Measurements from ENCODE around the gene RNF26. TPM values are rescaled to one million over a fixed set of nuclear protein-coding genes. Genes with fewer than 3 reads are reported as not detected.

Gene RNF26
- total and polyA plus RNA-seq, 2 of the 13 experiments (the other 11 are each of a cell fraction or from before 2014, with no cell fraction given) = 11.9 to 26.3 TPM

DNA sequence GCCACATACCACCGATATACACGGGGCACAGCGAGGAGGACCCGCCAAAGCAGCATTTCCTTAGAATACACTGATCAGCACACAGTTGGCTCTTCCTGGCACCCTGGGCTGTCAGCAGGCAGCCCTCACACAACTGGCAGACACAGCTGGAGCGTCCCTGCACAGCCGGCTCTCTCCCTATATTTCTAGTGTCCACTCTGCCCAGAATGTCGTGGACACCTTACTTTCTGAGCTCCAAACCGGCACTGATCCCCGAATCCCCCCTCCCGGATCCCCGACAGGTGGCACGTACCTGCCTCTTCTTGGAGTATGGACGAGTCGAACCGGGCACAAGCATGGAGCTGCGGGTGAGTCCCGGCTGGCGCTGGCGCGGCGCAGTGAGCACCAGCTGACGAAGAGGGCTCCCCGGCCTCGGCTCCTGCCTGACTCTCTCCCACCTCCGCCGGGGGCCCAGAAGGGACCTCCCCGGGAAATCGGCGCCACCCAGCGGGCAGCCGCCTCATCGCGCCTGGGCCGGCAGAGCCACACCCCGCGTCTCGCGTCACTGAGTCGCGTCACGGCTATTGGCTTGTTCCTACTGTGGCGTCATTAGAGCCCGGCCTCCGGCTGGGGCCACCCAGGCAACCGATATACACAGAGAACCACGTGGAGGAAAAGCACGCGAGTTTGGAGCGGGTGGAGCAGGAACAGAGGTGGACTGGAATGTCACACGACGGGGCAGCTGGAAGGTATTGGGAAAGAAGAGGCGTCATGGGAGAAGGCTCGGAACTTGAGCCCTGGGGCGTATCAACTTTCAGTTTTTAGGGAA is 47.1 kb downstream of the RNF26 start, which contains the start of gene USP2 (continued):
- TF ChIP-seq, protein P1, sequence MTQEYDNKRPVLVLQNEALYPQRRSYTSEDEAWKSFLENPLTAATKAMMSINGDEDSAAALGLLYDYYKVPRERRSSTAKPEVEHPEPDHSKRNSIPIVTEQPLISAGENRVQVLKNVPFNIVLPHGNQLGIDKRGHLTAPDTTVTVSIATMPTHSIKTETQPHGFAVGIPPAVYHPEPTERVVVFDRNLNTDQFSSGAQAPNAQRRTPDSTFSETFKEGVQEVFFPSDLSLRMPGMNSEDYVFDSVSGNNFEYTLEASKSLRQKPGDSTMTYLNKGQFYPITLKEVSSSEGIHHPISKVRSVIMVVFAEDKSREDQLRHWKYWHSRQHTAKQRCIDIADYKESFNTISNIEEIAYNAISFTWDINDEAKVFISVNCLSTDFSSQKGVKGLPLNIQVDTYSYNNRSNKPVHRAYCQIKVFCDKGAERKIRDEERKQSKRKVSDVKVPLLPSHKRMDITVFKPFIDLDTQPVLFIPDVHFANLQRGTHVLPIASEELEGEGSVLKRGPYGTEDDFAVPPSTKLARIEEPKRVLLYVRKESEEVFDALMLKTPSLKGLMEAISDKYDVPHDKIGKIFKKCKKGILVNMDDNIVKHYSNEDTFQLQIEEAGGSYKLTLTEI (CRISPR knock-in tag; conservative IDR thresholded peaks at IDR 0.05) = no peak
- TF ChIP-seq, protein P2, sequence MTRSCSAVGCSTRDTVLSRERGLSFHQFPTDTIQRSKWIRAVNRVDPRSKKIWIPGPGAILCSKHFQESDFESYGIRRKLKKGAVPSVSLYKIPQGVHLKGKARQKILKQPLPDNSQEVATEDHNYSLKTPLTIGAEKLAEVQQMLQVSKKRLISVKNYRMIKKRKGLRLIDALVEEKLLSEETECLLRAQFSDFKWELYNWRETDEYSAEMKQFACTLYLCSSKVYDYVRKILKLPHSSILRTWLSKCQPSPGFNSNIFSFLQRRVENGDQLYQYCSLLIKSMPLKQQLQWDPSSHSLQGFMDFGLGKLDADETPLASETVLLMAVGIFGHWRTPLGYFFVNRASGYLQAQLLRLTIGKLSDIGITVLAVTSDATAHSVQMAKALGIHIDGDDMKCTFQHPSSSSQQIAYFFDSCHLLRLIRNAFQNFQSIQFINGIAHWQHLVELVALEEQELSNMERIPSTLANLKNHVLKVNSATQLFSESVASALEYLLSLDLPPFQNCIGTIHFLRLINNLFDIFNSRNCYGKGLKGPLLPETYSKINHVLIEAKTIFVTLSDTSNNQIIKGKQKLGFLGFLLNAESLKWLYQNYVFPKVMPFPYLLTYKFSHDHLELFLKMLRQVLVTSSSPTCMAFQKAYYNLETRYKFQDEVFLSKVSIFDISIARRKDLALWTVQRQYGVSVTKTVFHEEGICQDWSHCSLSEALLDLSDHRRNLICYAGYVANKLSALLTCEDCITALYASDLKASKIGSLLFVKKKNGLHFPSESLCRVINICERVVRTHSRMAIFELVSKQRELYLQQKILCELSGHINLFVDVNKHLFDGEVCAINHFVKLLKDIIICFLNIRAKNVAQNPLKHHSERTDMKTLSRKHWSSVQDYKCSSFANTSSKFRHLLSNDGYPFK (CRISPR knock-in tag; IDR thresholded peaks at IDR 0.05; ENCODE audit: borderline replicate concordance) = peak; percentile 35; the same call in 1 of the 2 replicates
- TF ChIP-seq SP5 (CRISPR knock-in tag; IDR thresholded peaks at IDR 0.05; ENCODE audit: borderline replicate concordance, low read depth) (peak; percentile 45; the same call in 1 of the 2 replicates), MTF1 (CRISPR knock-in tag; IDR thresholded peaks at IDR 0.05) (no peak), ZNF33A (CRISPR knock-in tag; IDR thresholded peaks at IDR 0.05; ENCODE audit: borderline replicate concordance) (0 out of 2 replicates have a peak, but pooled peaks have one; percentile 86), TBL1XR1 (IDR thresholded peaks at IDR 0.05; ENCODE audit: borderline replicate concordance, low read length, partially characterized antibody) (peak; percentile 45), ZNF30 (CRISPR knock-in tag; IDR thresholded peaks at IDR 0.05) (no peak), SNAI1 (CRISPR knock-in tag; IDR thresholded peaks at IDR 0.05; ENCODE audit: borderline replicate concordance) (no peak), TRIM24 (CRISPR knock-in tag; IDR thresholded peaks at IDR 0.05) (no peak), ATAD3A (CRISPR knock-in tag; IDR thresholded peaks at IDR 0.05) (no peak), FOSL2 (CRISPR knock-in tag; IDR thresholded peaks at IDR 0.05) (peak; percentile 59), ISL2 (CRISPR knock-in tag; IDR thresholded peaks at IDR 0.05) (peak; percentile 71), SAP130 (CRISPR knock-in tag; IDR thresholded peaks at IDR 0.05; ENCODE audit: low read depth) (peak; percentile 100), ERF (CRISPR knock-in tag; IDR thresholded peaks at IDR 0.05) (peak; percentile 89), ZNF138 (CRISPR knock-in tag; IDR thresholded peaks at IDR 0.05; ENCODE audit: low read depth) (peak; percentile 38; the same call in 1 of the 2 replicates), CHD4 (IDR thresholded peaks at IDR 0.05; ENCODE audit: borderline replicate concordance, low read length) (no peak), ZNF12 (CRISPR knock-in tag; IDR thresholded peaks at IDR 0.05) (peak; percentile 5; the same call in 1 of the 2 replicates)
- TF ChIP-seq, protein P3, sequence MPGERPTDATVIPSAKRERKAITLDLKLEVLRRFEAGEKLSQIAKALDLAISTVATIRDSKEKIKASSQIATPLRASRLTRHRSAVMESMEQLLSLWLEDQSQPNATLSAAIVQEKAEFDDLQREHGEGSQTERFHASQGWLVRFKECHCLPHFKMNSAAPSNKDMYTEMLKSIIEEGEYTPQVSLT (CRISPR knock-in tag; IDR thresholded peaks at IDR 0.05; ENCODE audit: borderline replicate concordance, low read depth) = peak; percentile 80; the same call in 1 of the 2 replicates
- TF ChIP-seq, protein P4, sequence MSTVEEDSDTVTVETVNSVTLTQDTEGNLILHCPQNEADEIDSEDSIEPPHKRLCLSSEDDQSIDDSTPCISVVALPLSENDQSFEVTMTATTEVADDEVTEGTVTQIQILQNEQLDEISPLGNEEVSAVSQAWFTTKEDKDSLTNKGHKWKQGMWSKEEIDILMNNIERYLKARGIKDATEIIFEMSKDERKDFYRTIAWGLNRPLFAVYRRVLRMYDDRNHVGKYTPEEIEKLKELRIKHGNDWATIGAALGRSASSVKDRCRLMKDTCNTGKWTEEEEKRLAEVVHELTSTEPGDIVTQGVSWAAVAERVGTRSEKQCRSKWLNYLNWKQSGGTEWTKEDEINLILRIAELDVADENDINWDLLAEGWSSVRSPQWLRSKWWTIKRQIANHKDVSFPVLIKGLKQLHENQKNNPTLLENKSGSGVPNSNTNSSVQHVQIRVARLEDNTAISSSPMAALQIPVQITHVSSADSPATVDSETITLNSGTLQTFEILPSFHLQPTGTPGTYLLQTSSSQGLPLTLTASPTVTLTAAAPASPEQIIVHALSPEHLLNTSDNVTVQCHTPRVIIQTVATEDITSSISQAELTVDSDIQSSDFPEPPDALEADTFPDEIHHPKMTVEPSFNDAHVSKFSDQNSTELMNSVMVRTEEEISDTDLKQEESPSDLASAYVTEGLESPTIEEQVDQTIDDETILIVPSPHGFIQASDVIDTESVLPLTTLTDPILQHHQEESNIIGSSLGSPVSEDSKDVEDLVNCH (CRISPR knock-in tag; IDR thresholded peaks at IDR 0.05) = no peak
- TF ChIP-seq, protein P5, sequence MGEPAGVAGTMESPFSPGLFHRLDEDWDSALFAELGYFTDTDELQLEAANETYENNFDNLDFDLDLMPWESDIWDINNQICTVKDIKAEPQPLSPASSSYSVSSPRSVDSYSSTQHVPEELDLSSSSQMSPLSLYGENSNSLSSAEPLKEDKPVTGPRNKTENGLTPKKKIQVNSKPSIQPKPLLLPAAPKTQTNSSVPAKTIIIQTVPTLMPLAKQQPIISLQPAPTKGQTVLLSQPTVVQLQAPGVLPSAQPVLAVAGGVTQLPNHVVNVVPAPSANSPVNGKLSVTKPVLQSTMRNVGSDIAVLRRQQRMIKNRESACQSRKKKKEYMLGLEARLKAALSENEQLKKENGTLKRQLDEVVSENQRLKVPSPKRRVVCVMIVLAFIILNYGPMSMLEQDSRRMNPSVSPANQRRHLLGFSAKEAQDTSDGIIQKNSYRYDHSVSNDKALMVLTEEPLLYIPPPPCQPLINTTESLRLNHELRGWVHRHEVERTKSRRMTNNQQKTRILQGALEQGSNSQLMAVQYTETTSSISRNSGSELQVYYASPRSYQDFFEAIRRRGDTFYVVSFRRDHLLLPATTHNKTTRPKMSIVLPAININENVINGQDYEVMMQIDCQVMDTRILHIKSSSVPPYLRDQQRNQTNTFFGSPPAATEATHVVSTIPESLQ (CRISPR knock-in tag; conservative IDR thresholded peaks at IDR 0.05) = no peak
